ENCODE measurements around the gene DOCK8.
"Not testable (repeated sequence)": the region's sequence is repeated elsewhere in the genome, so short reads cannot be mapped to it uniquely, and the experiment has no call there.

DOCK8 gene

DNA sequence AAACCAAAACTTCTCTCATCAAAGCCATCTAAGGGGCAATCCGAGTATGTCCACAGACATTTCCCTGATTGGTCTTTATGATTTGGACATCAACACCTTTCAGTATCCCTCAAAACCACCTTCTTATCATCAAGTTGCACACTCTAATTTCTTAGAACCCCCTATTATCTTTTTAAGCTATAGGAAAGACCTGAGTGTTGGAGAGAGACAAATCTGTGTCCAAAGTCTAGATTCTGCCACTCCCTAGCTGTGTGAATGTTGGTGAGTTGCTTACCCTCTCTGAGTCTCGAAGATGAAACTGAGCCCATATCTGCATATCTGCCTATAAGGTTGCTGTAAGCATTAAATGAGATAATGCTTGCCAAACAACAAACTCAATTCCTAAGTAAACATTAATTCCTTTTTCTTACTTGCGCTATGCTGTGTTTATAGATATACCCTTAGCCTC, 159.1 kb downstream of the DOCK8 start:
- no peak for DNase-seq

DNA sequence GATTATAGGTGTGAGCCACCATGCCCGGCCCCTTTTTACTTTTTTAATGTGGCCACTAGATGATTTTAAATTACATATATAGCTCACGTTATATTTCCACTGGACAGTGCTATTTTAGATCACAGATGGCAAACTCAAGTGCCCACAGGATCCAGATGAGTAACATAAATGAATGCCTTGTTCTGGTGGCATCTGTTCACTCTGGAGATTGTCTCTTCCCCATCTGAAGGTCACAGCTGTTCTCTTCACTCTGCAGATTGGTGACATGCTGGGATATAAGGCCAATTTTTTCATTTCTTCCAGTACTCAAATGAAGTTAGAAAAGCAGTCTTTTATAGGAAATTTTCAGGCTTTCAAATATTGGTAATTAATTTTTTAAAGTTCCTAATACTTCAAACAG, 160.1 kb downstream of the DOCK8 start:
- DNase-seq: no peak

DNA sequence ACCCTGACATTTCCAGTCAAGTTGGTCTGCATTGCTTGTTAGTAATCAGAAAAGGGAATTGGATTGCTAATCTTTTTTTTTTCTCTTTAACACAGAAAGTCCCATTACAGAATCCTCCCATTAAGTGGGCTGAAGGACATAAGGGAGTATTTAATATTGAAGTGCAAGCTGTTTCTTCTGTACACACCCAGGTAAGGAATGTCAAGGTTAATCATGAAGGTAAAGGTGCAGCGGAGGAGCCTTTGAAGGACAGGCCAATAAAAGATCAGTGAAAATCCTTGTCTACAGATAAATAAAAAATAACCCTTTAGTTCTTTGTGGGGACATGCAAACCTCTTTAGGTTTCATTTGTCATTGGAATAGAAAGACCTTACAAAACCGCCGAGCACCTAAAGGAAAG, 161.4 kb downstream of the DOCK8 start:
- no peak for DNase-seq

DNA sequence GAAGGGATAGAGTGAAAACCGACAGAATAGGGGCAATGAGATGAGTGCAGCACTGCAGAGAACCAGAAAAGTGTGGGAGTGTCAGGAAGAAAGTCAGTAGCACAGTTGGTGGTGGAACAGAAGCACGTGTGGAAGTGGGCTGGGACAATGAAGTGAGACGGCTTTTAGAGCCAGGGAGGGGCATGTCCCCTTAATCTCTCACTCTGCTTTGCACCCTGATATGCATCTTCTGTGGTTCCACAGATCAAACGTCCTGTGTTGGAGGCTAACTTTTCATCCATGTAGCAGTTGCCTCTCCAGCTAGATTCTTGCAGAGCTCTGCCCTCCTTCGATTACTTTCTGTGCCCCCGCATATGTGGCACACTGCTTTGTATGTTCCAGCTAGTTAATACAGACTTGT, 163.6 kb downstream of the DOCK8 start:
- DNase-seq: no peak

DNA sequence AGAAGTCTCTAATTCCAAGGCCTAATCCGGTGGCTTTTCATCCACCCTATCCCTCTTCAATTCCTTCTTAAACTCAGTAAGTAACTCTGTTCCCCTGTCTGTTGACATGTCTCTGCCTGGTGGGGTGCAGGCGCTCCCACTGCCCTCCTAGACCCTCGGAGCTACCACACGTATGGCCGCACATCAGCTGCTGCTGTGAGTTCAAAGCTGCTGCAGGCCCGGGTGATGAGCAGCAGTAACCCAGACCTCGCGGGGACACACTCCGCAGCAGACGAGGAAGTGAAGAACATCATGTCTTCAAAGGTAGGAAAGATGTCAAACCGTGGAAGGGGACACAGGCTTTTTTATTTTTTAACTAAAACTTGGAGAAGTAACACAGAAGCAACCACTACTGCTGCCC, 167.7 kb downstream of the DOCK8 start:
- no peak for DNase-seq

GRCh38 chr9:385818-386398, 171.2 kb downstream of the DOCK8 start:
- peak; percentile 22 to 40 for DNase-seq

DNA sequence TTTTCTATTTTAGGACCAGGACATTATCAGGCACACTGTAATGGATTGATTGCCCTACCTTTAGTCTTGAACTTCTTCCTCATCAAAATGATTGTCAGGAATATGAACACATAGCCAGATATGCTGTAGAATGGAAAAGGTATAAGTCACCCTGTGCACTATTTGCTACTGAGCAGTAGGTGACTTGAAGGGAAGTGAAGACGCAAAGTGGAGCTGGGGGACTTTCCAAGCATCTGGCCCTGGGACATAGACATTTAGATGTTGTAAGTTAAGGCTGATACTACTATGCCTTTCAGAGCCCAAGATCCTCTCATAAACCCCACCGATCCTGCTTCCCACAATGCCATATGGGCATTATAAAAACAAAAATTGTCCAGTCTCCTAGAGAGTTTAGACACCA, 174.5 kb downstream of the DOCK8 start:
- no peak for DNase-seq

- DNase-seq: no peak
Observed at GRCh38 chr9:389758-390157, 175.1 kb downstream of the DOCK8 start.

DNA sequence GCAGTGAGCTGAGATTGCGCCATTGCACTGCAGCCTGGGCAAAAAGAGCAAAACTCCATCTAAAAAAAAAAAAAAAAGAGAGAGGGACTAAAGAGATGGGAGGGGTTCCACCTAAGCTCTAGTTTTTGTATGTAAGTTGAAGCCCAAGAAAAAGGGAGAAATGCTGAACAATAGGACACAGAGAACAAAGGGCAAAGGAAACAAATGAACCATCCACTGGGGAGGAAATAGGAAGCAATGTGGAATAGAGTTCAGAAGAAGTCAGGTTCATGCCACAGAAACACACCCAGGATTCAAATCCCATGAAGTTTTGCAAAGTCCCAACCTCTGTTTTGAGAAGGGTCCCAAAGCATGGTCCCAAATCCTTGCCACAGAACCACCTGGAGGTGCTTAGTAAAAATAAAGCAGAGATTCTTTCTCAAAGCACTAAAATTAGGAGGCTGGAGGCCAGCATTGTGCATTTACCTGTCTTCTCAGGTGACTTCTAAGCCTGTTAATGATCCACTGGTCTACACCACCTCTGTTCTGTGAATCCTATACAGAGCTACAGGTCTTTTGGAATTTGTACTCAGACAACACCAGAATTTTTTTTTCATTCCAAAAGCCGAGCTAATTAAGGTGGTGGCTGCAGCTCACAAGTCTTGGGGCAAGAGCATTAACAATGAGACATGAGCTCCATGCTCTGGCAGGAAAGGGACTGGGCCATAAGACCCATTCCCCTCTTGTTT, 177.6 kb downstream of the DOCK8 start:
- no peak for DNase-seq

GRCh38 chr9:394347-395052, 179.8 kb downstream of the DOCK8 start:
- no peak for DNase-seq

GRCh38 chr9:396396-396795, 181.7 kb downstream of the DOCK8 start:
- DNase-seq: no peak

GRCh38 chr9:398085-398484, 183.4 kb downstream of the DOCK8 start:
- DNase-seq: no peak

DNA sequence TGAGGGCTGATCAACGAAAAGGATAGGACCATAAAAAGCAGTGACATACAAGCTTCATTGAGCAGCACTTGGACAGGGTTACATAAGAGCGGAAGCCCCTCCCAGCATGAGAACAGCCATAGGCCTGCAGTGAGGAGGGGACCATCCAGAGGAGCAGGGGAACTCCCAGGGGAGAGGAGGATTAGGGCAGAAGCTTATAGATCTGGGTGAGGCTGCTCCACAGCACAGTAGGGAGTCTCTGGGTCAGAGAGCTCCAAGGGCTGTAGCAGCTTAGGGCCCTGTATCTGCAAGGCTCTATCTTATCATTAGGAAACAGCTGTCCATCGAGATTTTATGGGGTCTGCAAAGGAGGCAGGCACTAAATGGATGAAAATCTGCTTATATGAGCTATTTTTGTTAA, 186.6 kb downstream of the DOCK8 start:
- DNase-seq: no peak

- no peak for DNase-seq
Observed at GRCh38 chr9:404234-404633, 189.6 kb downstream of the DOCK8 start.

DNA sequence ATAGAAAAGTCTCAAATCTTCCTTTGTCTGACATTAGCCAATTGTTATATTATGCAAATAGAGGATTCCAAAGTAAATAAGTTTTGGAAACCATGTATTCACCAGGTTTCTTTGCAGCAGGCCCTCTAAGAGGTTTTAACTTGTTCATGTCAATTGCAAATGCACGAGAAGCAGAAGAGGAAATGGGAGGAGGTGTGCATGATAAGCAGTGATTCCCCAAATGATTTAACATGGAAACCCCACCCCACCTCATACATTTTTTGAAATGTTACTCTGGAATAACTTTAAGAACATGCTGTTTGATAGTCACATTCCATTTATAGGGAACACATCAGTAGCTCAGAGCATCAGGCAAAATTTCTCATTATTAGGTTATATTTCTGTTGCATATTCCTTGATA, 190.7 kb downstream of the DOCK8 start:
- DNase-seq: no peak

DNA sequence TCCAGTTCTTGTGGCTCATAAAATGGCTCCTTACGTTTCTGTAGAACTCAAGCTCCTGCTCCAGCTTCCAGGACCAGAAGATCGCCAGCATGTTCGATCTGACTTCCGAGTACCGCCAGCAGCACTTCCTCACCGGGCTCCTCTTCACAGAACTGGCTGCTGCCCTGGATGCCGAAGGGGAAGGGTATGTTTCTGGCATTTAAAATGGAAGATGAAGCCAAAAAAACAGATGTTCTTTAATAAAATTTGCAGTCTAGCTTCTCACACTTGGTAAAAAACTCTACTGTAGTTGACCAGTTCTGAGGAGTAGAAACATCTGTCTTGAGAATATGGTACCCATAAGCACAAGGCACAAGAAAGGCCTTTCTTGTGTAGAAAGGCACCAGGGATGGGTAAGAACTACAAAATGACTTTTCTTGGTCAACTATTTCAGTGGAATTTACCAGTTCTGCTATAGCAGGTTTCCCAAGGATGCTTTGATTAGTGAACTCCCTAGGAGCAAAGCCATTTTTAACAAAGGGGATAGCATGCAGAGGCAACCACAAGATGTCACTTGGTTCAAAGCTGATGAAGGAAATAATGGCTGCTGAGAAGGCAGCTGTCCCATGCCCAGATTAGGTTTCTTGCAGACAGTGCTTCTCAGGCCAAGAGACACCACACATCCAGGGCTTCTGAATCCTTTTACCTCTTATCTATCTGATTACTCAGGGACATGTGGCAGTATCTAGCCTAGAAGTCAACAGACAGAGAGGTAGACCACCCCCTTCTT, 192.4 kb downstream of the DOCK8 start:
- no peak for DNase-seq

DNA sequence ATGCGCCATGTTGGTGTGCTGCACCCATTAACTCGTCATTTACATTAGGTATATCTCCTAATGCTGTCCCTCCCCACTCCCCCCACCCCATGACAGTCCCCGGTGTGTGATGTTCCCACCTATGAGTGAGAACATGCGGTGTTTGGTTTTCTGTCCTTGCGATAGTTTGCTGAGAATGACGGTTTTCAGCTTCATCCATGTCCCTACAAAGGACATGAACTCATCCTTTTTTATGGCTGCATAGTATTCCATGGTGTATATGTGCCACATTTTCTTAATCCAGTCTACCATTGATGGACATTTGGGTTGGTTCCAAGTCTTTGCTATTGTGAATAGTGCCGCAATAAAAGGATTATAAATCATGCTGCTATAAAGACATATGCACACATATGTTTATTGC, 195.0 kb downstream of the DOCK8 start:
- DNase-seq: not testable (repeated sequence)

DNA sequence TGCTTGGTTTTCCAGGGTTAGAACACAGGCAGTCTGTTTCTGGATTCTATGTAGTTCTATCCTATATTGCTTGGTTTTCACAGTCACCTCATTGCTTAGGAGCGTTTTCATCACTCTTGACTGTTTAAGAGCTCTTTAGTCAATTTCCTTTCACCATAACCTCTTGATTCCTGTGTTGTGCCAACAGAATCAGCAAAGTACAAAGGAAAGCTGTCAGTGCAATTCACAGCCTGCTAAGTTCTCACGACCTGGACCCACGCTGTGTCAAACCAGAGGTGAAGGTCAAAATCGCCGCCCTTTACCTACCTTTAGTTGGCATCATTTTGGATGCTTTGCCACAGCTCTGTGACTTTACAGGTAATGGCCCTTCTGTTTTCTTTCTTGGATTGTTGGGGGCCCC, 199.9 kb downstream of the DOCK8 start:
- DNase-seq: no peak

DNA sequence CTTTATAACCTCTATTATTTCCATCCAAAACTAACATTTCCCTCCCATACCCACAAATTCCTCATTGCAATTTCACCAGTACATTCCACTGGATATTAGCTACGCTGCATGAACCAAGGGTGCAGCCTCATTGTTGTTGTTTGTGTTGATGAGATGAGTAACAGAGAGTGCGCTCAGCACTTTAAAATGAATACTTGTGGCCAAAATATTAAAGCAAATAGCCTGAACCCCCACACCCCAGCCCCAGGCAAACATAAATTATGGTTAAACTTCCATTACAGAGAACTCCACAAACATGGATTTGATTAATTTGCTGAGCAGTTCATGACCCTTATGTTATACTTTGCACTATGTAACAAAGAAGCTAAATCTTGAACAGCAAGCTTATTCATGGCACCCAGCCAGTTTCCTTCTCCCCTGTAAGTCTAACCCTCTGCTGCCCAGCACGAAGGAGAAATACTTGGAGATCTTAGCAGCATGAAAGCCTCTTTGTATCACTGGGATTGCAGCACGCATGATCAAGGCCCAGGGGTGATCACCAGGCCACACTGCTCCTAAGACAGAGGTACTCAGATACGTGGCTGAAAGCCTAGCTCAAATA, 205.0 kb downstream of the DOCK8 start:
- no peak for DNase-seq

DNA sequence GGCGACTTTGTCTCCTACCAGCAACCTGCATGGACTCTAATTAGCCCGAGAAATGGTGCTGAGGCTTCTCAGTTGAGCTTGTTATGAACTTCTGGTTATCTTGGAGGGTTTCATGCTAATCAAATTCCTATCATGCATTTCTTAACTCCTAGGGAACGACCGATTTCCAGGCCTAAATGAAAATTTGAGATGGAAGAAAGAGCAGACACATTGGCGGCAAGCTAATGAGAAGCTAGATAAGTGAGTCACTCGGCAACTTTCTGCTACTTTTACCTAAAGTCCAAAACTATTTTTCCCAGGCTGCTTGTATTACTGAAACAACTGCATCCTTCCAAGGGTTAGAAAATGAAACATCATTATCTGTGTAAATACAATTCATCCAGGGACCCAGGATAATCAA, 207.2 kb downstream of the DOCK8 start:
- no peak for DNase-seq

GRCh38 chr9:426264-426663, 211.6 kb downstream of the DOCK8 start:
- no peak for DNase-seq

DNA sequence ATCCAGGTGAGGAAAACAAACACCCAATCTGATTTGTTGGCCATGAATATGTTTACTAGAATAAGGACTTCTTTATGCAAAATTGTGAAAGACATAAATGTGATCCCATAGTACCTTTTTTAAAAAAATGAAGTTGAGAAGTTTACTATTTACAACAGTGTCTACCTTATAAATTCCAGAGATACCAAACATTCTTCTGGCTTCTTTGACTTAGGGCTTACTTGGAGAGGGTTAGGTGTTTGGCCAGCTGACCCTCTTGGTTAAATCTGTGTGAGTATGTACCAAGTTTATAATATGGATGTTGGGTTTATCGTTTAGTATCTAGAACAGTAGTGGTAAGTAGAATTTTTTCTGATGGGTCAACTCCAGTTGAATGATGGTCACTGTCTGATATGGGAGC, 212.3 kb downstream of the DOCK8 start:
- no peak for DNase-seq

GRCh38 chr9:431701-432100, 217.0 kb downstream of the DOCK8 start:
- no peak for DNase-seq
